Activated CD8-positive, alpha-beta memory T cell treated with anti-CD3 and anti-CD28 coated beads, Interleukin-2, amount 50 U/mL, for 4 hours (primary cell): Measurements from ENCODE around the gene CADM2.
"Not testable (repeated sequence)": the region's sequence is repeated elsewhere in the genome, so short reads cannot be mapped to it uniquely, and the experiment has no call there.

Source experiments
- DNase-seq: peaks from one replicate; pipeline ENCODE4 v3.0.0-alpha.2; 2020

Gene CADM2

DNA sequence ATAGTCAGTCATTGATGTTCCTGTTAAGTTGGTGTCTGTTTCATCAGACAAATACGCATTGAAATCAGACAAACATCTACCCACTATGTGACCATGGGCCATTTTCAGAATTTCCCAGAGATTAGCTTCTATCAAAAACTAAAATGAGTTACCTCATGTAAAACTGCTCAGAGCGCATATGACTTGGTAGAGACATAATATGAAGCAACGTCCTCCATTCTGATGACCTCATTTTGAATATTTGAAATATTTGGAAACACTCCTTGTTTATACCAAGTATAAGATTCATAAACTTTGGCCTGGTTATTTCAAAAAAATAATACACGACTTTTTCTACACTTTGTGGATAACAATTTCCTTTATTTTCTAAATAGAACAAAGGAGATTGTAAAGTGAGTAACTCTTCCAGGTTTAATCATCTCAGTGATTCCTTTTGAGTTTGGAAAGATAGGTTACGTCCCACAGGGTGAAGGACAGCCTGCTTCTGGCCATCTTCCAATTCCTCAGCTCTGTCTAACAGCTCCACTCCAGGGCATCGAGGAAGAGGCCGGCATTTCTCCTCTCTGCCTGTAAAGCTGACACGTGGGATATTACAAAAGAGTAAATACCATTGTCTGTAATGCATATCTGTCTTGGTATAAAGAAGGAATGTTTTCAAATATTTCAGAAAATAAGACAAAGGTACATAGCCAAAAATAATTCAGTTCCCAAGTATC, 122.6 kb downstream of the CADM2 start:
- no peak for DNase-seq

- DNase-seq, result no peak
Observed at GRCh38 chr3:85090495-85090894, 131.7 kb downstream of the CADM2 start.

DNA sequence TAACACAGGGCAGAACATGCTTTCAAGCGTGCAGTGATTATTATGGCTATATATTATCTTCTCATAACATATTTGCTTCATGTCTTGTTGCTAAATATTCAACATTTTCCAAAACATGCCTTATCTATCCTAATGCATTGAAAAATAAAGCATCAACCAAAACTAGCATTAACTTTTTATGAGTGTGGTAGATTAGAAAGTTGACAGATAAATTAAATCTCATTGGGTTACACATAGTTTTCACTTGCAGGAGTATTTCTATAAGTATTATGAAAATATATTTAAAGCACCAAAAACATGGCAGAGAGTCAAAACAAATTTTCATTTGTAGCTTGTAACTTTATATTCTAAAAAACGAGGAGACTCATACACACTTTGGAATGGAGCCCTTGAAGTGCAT, 141.5 kb downstream of the CADM2 start:
- no peak for DNase-seq

GRCh38 chr3:85102781-85103180, 144.0 kb downstream of the CADM2 start:
- no peak for DNase-seq

- DNase-seq, result no peak
Observed at GRCh38 chr3:85110393-85110792, 151.6 kb downstream of the CADM2 start.

DNA sequence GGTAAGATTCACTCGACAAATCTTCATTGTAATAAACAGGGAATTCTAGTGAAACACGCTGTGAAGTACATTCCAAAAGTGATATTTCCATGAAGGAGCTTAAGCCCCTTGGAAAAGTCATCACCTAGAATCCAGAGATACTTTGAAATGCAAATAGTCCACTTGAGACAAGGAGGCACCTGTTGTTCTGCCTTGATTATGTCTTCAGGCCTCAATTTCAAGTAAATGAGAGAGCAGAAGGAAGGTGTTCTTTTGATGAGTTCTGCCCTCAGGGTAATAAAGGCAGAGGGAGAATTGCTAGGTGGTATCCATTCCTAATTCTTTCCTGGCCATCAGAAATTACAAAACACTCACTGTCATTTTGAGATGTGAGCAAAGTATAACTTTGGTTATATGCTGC, 162.1 kb downstream of the CADM2 start:
- DNase-seq, result no peak

GRCh38 chr3:85132864-85133263, 174.1 kb downstream of the CADM2 start:
- not testable (repeated sequence) for DNase-seq

- DNase-seq, result not testable (repeated sequence)
Observed at GRCh38 chr3:85133691-85134420, 175.1 kb downstream of the CADM2 start.

GRCh38 chr3:85142626-85143025, 183.8 kb downstream of the CADM2 start:
- no peak for DNase-seq

GRCh38 chr3:85148036-85148435, 189.2 kb downstream of the CADM2 start:
- no peak for DNase-seq

- no peak for DNase-seq
Observed at GRCh38 chr3:85151555-85151954, 192.8 kb downstream of the CADM2 start.

DNA sequence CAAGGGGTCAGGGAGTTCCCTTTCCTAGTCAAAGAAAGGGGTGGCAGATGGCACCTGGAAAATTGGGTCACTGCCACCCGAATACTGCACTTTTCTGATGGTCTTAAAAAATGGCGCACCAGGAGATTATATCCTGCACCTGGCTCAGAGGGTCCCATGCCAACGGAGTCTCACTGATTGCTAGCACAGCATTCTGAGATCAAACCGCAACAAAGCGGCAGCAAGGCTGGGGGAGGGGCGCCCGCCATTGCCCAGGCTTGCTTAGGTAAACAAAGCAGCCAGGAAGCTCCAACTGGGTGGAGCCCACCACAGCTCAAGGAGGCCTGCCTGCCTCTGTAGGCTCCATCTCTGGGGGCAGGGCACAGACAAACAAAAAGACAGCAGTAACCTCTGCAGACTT, 194.5 kb downstream of the CADM2 start:
- not testable (repeated sequence) for DNase-seq

GRCh38 chr3:85159376-85159775, 200.6 kb downstream of the CADM2 start:
- DNase-seq, result no peak

DNA sequence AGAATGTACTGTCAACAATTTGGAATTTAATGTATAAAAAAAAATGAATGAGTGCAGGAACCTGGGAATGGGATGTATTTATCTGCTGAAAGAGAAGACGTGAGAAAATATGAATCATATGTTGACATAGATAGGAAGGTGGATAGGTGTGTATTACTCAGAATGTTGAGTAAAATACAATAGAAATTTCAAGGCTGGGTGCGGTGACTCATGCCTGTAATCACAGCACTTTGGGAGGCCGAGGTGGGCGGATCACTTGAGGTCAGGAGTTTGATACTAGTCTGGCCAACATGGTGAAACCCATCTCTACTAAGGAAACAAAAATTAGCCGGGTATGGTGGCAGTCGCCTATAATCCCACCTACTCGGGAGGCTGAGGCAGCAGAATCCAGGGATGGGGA, 202.8 kb downstream of the CADM2 start:
- DNase-seq, result no peak

DNA sequence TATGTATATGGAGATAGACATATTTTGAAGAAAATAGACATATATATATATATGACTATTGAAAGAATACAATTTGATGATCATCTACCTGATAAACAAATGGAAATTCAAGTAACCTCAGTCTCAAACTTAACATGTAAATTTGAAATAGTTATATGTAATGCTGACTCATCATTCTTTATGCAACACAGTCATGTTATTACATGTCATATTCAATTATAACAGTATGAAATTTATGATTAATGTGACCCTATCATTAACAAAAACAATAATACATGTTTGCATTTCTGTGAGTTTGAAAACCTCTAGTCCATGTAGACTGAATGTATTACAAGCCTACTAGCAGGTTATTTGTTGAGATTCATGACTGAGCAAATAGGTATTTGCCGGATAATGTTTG, 204.1 kb downstream of the CADM2 start:
- DNase-seq, result no peak

DNA sequence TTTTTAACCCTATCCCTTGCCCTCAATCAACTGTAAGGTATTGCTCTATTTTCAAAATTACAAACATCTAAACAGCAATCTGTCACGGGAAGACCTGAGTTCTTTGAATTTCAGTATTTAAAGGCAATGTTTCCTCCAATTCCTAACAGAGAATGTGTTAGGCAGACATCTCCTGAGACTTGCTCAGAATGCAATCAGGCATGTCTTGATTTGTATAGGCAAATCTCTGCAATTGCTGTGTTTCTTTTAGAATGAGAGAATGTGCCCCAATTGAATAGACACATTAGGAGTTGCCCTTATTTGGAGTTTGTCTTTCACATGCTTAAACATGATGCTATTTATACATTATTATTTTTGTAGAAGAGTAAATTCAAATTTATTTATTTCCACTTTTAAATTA, 205.6 kb downstream of the CADM2 start:
- no peak for DNase-seq

DNA sequence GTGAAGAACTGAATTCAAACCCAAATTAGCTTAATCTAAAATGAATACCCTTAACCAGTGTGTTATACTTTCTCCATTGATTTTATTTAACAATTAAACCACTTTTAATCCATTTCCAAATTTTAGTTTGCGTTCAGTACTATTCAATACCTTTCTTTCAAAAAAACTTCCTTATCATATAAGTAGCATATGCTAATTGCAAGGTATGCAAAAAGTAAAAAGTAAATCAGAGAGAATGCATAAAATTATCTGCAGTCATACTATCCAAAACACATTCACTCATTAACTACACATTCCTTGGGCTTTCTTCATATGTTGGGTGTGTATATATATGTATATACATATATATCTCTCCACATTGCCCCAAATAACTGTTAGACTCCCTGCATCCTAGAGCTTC, 208.8 kb downstream of the CADM2 start:
- no peak for DNase-seq

- DNase-seq, result no peak
Observed at GRCh38 chr3:85170646-85171045, 211.9 kb downstream of the CADM2 start.

GRCh38 chr3:85171976-85172375, 213.2 kb downstream of the CADM2 start:
- DNase-seq, result no peak

DNA sequence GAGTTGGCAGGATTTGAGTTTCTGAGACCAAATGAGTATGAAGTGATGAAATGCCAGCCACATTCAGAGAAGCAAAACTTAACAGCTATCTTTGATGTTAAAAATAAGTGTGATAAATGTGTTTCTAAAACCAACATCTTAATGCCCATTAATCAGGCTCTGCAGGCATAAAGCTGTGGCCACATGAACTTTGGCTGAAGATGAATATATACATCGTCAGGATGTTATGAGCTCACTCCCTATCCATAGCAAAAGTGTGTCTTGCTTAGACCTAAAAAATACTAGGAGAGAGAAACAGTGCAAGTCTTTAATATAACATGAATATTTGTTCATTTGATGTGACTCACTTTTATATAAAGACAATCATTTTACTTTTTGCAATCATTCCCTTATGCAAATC, 218.0 kb downstream of the CADM2 start:
- DNase-seq, result no peak

DNA sequence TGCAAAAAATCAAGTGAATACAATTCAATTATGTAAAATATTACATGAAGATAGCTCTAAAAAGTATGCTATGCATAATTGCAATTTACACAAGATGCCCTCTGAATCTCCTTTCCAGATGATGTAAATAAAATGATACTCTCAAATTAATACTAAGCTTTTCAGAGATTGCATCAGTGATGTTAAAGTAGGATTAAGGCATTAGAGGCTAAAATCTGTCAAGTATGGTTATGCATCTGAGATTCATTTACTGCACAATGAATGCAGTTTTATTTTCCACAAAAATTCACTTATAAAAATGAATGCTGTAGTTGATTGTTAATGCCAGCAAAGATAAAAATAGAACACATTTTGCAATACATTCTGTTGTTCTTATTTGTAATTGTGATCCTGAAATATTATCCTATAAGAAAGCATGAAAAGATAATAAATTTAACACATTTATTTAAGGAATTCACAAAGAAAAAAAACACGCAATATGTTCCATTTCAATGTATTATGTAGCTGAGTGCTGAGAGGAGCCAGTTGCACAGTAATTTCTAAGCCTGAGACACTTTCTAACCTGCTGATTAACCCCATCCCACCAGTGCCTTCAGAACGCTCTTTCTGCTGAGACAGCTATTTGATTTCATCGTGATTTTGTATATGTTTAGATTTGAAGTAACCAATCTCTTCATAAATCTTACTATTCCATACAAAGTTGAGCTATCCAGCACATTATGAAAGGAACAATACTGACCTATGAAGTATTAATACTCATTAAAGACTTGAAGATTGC, 224.4 kb downstream of the CADM2 start:
- no peak for DNase-seq

DNA sequence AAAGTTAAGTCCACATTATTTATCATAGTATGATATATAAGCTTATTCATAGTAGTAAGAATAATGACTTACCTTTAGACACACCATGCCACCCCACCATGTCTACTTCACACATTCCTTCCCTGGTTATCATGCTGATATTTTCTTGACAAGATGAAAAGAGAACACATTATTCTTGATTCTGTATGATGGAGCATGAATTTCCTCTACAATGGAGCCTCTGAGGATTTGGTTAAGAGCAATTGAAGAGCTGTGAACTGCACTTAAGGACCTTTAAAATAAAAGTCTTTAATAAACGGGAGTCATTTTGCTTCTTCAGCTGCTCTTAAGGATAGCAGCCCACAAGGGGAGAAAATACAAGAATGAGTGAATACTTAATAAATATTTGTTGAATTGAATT, 226.7 kb downstream of the CADM2 start:
- DNase-seq, result no peak

DNA sequence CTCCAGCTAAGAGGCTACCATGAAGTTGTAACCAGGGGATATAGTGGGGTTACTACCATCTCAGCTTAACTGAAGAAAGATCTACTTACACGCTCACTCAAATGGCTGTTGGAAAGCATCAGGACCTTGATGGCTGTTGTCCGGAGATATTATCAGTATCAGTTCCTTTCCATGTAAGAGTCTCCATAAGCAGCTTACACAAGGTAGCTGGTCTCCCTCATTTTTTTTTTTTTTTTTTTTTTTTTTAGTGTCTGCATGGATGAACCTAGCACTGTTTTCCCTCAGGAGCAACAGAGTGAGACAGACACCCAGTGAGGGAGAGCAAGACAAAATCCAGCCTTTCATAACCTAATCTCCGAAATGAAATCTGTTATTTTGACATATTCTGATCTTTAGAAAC, 230.9 kb downstream of the CADM2 start:
- DNase-seq, result no peak

- no peak for DNase-seq
Observed at GRCh38 chr3:85193565-85193964, 234.8 kb downstream of the CADM2 start.
